Left colon (tissue), 2 donors: ENCODE data around the gene CCNF. TPM values are rescaled to one million over a fixed set of nuclear protein-coding genes. Genes with fewer than 3 reads are reported as not detected.
"Not testable (repeated sequence)": the region's sequence is repeated elsewhere in the genome, so short reads cannot be mapped to it uniquely, and the experiment has no call there.

Experiments
- ATAC-seq: fragments of 200-7000 bp; cut with Tn5 transposase; one replicate; pipeline ENCODE4 v1.9.1; 2020; ENCODE audit warnings: mild to moderate bottlenecking, moderate library complexity
- DNase-seq, 2 donors: peaks; one replicate each; pipeline ENCODE4 v3.0.0-alpha.2; 2020
- intact Hi-C, 2 donors: fragments of 100-400 bp; cut with DNase I in 1 of 2; cut with micrococcal nuclease in 1 of 2; formaldehyde crosslinking; loops; one replicate each; pipeline versions ENCODE4 v1.11.2 to v1.14.0; 2022; cut with DNase I, micrococcal nuclease
- long read RNA-seq: library from polyadenylated mRNA; unstranded; transcript quantifications from one replicate; pipeline ENCODE4 v2.0.0, GENCODE V29; 2021
- total RNA-seq, 2 donors: library from RNA; stranded (reverse); fragmentation: NEBNext Ultra II Directional; extraction: Animal tissue kit (Norgen Biotek cat#: 25700); gene quantifications; one replicate each; pipeline ENCODE4 v1.2.1, GENCODE V29; 2021
- donor health status: DM: no; HTN: no; CAD: no.
- donor health status: DM: yes; HTN: yes; CAD: no.

The CCNF gene, protein sequence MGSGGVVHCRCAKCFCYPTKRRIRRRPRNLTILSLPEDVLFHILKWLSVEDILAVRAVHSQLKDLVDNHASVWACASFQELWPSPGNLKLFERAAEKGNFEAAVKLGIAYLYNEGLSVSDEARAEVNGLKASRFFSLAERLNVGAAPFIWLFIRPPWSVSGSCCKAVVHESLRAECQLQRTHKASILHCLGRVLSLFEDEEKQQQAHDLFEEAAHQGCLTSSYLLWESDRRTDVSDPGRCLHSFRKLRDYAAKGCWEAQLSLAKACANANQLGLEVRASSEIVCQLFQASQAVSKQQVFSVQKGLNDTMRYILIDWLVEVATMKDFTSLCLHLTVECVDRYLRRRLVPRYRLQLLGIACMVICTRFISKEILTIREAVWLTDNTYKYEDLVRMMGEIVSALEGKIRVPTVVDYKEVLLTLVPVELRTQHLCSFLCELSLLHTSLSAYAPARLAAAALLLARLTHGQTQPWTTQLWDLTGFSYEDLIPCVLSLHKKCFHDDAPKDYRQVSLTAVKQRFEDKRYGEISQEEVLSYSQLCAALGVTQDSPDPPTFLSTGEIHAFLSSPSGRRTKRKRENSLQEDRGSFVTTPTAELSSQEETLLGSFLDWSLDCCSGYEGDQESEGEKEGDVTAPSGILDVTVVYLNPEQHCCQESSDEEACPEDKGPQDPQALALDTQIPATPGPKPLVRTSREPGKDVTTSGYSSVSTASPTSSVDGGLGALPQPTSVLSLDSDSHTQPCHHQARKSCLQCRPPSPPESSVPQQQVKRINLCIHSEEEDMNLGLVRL
- total RNA-seq: 1 to 10 TPM; 3.0 to 7.3 TPM
- long read RNA-seq, partial matches to known transcripts: 2 of 5 reads
- long read RNA-seq, other reads (novel, unspliced or antisense): 3 of 5 reads

DNA sequence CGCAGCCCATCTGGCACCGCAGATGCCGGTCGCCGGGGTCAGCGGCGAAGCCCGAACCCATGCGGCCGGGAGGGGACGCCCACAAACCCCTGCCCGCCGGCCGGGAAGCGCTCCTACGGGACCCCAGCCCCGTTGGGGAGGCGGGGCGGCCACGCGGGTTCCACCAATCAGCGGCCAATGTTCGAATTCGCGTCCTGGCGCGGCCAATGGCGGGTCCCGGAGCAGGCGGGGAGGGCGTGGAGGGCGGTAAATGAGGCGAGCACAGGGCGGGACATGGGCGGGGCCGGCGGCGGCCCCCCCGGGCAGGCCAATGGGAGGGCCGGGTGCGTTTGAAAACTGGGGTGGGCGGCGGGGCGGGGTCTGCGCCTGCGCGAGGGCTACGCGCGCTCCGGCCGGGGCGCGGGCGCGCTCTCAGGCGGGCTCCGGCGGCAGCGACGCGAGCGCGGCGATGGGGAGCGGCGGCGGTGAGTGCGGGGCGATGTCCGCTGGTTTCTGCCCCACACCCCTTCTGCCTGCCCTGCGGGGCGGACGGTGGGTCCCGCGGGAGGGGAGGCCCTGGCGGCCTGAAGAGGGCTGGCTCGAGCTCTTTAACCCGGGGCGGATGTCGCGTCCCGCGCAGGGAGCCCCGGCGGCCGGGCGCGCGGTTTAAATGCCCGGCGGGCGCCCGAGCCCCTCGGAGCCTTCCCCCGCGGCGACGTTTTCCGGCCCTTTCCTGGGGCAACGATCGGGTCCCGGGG, at the start of gene CCNF:
TSS of gene CCNF (plus strand) at position 414 of the 737 bp plus-strand sequence. CDS start at position 449, 35 bp downstream.
- DNase-seq (peak; percentile 97 to 99), ATAC-seq (peak; percentile 95)
- intact Hi-C loops: loop anchor here in 1 of 2 donors (10.0 kb wide), 1 partner anchor 76 kb away; no protein-coding TSS in a partner anchor

DNA sequence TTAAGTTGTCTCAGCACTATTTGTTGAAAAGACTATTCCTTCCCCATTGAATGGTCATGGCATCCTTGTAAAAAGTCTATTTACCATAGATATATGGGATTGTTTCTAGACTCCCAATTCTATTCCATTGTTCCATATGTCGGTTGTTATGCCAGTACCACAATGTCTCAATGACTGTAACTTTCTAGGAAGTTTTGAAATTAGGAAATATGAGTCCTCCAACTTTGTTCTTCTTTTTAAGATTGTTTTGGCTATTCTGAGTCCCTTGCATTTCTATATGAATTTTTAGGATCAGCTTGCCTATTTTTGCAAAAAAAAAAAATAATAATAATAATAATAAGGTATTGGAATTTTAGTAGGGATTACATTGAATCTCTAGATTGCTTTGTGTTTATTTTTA, 45.7 kb upstream of the CCNF start:
- intact Hi-C loops: no loop called here
- no peak for ATAC-seq
- no peak for DNase-seq

DNA sequence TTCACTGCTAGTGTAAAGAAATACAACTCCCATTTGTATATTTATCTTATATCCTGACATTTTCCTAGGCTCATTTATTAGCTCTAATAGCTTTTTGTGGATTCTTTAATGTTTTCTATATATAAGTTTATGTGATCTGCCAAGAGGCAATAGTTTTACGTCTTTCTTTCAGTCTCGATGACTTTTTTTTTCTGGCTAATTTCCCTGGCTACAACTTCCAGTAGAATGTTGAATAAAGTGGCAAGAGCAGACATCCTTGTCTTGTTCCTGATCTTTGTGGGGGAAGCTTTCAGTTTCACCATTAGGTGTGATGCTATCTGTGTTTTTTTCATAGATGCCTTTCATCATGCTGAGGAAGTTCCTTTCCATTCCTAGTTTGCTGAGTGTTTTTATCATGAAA, 44.8 kb upstream of the CCNF start:
- intact Hi-C loops: no loop called here

DNA sequence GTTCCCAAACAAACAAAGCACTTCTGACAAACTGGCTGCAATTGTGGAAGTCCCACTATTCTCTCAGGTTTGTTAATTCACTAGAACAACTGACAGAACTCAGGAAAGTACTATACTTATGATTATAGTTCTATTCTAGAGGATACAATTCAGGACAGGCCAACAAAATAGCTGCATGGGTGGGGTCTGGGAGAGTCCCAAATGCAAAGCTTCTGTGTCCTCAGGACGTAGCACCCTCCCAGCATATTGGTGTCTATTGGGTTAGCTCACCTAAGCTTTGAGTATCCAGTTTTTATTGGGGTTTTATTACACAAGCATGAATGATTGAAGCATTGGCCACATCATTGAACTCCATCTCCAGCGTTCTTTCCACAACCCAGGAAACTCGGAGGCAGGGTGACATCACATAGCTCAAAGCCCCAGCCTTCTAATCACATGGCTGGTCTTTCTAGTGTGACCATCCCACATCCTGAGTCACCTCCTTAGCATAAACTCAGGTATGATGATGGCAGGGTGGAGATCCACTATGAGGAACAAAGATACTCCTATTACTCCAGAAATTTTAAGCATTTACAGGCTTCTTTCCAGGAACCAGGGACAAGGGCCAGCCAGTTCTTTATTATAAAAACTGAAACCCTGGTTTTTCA, 43.9 kb upstream of the CCNF start:
- DNase-seq (no peak), ATAC-seq (peak; percentile 29)
- intact Hi-C loops: no loop called here

More for the DNA sequence above, 44.8 kb upstream of the CCNF start:
- ATAC-seq (no peak), DNase-seq (no peak)

DNA sequence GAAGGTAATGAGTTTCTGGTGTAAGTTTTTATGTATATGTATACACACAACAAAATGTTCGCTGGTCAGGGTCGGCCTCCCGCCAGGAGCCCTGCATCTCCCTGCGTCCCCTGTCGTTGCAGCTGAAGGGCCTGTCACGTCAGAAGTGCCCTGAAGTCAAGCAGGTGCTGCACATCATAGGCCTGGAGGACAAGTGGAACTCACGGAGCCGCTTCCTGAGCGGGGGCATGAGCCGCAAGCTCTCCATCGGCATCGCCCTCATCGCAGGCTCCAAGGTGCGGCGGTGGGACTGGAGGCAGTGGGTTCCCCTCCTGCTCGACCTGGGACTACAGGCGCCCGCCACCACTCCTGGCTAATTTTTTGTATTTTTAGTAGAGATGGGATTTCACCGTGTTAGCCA, 43.3 kb upstream of the CCNF start:
- intact Hi-C loops, ATAC-seq, DNase-seq: not testable (repeated sequence)

DNA sequence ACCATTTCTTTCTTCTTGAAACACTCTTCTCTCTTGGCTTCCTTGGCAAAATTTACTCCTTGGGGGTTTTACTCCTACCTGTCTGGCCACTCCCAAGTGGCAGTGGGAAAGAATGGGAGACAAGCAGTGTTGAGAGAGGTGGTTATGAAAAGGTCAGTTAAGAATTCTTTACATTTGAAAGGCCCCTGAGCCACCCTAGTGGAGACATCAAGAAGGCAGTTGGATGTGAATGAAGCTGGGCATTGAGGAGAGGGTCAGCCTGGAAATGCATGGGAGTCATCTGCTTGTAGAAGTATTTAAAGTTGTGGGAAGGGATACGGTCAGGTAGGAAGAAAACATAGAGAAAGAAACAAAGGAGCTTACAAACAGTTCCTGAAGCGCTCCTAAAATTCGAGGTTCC, 42.3 kb upstream of the CCNF start:
- ATAC-seq (no peak), DNase-seq (no peak)
- intact Hi-C loops: no loop called here

GRCh38 chr16:2388139-2388874, 40.9 kb upstream of the CCNF start:
- intact Hi-C loops: no loop called here
- DNase-seq: no peak
- no peak for ATAC-seq

DNA sequence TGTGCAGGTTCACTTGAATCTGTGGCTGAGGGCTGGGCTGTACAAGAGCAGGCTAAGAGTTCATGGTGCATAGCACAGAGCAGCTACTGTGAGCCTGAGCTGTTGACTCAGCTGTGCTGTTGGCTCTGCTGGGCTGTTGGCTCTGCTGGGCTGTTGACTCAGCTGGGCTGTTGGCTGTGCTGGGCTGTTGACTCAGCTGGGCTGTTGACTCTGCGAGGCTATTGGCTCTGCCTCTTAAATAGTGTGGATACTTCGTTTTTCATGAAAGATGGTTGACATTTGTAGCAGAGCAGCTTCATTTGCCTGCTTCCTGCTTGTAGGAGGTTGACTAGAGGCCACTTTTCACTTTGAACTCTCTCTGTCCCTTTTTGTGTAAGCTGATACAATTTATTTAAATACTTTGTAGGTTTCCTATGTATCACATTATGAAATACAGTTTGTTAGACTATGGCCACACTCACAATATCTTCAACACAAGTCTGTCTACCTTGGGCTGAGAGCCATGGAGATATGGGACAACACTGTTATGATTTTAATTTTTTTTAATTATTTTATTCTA, 40.3 kb upstream of the CCNF start:
- intact Hi-C loops: no loop called here
- ATAC-seq (peak; percentile 19), DNase-seq (no peak)

DNA sequence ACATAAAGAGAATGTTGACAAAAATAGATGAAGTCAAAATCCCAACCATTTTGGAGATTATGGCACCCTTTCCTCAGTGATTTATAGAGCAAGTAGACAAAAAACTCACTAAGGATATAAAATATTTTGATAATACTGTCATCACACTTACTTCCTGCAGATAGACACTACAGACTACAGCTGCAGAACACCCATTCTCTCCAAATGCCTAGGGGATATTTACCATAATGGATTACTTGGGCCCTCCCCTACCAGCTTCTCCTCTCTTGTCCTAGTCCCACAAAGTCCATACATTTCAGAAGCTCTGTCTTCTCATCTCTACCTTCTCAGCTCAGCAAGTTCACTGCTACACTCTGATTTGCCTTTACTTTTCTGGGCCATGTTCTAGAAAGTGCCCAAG, 37.2 kb upstream of the CCNF start:
- DNase-seq (no peak), ATAC-seq (no peak)
- intact Hi-C loops: no loop called here

DNA sequence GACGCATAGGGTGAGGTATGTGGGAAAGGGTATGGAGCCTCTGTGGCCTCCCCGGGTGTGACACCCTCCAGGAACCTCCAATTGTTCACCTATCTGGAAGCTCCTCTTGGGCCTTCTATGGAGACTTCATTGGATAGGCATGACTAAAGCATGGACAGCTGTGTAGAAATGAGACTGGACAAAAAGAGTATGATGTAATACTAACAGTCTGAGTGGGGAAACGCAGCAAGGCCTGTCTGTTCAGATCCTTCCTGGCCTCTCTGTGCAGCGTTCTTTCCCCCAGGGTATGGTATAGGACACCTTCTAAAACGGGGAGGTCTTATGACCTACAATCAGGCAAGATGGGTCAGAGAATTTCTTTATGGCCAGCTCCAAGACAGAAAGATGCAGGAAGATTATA, 30.7 kb upstream of the CCNF start:
- intact Hi-C loops: no loop called here
- DNase-seq (no peak), ATAC-seq (no peak)

DNA sequence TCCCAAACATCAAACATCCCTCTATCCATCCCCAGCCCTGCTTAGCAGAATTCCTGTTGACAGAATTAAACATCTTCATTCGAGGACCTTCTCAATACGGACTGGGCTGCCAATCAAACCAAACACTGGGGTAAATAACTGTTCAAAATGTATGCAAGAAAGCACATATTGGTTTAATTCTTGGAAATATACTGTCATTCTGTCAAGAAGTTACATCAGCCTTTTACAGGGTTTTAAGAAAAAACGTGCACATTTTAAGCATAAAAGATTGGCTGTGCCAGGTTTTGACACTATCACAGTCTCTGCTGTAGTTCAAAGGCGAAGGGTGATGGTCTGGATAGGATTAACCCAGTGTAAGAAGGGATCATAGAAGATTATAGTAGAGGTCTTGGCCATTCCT, 25.1 kb upstream of the CCNF start:
- no peak for DNase-seq
- intact Hi-C loops: no loop called here
- ATAC-seq: no peak

DNA sequence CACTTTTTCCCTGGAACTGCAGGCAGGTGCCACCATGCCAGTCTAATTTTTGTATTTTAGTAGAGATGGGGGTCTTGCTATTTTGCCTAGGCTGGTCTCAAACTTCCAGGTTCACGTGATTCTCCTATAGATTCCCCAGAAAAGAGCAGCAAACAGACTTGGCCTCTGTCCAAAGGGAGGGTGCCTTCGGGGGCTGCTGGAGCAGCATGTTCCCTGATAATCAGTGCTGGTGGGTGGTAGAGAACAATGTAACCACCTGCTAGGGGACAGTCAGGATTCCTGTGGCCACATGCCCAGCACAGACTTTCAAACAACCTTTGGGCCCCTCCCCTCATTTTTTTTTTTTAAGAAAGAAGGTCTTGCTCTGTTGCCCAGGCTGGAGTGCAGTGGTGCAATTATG, 14.2 kb upstream of the CCNF start:
- ATAC-seq (no peak), DNase-seq (no peak)
- intact Hi-C loops: no loop called here

DNA sequence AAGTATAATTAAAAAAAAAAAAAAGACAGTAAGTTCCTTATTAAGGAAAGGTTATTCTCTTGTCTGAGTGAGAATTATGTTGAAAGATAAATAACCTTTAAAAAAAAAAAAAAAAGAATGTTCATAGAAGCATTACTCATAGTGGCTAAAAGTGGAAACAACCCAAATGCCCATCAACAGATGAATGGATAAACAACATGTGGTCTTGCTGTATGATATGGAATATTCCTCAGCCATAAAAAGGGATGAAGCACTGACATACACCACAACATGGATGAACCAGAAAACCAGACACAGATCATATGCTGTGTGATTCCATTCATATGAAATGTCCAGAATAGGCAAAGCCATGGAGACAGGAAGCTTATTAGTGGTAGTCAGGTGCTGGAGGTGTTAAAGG, 9.2 kb upstream of the CCNF start:
- intact Hi-C loops: loop anchor here in 1 of 2 donors (10.0 kb wide), 1 partner anchor 85 kb away; no protein-coding TSS in a partner anchor
- DNase-seq: no peak
- no peak for ATAC-seq

DNA sequence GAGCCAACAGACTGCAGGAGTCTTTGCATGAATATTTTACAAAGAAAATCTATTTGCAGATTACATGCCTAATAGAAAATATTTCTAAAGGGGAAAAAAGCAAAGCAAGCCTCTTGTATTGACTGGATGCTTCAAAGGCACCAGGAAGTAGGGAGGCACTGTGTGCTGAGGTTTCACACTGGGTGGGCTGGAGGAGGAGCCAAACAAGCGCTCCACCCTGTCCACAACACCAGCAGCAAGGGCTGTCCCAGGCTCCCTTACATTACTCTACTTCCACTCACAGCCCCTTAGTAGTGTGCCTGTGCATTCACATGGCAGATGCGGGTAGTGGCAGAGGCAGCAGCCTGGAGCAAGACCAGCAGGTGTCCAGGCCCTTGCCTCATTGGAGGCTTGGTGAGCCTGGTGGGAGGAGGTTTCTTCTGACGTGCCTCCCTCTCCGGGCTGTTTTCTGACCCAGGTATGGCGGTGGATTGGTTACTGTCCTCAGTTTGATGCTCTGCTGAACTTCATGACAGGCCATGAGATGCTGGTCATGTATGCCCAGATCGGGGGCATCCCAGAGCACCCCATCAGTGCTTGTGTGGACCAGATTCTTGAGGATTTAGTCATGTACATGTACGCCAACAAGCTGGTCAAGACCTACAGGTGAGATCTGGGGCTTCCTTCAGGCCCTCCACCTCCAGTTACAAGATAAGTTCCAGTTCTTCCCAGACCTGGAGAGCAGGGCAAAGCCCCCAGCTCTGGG, 7.0 kb upstream of the CCNF start:
- DNase-seq: no peak
- intact Hi-C loops: loop anchor here in 1 of 2 donors (10.0 kb wide), 1 partner anchor 83 kb away; no protein-coding TSS in a partner anchor
- ATAC-seq: no peak

DNA sequence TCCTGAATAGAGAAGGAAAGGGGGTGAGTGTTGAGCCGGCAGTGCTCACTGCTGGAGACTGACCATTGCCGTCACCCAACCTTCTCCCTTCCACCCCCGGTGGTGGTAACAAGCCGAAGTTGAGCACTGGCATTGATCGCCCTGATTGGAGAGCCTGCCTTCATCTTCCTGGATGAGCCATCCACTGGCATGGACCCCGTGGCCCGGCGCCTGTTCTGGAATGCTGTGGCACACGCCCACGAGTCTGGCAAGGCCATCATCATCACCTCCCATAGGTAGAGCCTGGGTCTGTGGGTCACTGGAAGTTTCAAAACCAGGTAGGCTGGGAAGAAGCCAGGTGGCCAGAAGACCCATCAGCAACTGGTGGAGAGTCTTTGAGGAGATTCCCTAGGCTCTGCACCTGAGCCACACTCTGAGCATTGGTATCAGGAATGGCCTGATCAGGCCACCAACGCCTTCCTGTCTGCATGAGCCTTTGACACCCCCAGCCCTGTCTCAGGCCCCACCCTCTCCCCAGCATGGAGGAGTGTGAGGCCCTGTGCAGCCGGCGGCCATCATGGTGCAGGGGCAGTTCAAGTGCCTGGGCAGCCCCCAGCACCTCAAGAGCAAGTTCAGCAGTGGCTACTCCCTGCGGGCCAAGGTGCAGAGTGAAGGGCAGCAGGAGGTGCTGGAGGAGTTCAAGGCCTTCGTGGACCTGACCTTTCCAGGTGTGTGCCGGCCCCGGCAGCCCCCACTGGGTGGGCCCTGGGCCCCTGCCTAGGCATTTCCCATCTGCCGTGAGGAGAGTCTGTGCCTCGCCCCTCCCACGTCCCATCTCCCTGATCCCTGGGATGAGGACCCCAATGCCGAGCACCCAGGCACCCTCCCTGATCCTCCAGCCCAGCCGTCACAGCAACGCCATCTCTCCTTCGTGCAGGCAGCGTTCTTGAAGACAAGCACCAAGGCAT, 4.9 kb upstream of the CCNF start:
- DNase-seq (no peak), ATAC-seq (no peak)
- intact Hi-C loops: loop anchor here in 1 of 2 donors (10.0 kb wide), 1 partner anchor 80 kb away; no protein-coding TSS in a partner anchor

GRCh38 chr16:2425008-2425518, 4.2 kb upstream of the CCNF start:
- ATAC-seq (no peak), DNase-seq (no peak)
- intact Hi-C loops: loop anchor here in 1 of 2 donors (10.0 kb wide), 1 partner anchor 80 kb away; no protein-coding TSS in a partner anchor
